GM21447 (cell line): ENCODE measurements around the gene NOTCH3.

Experiments used
- ATAC-seq: cut with Tn5 transposase; IDR thresholded peaks from one replicate; pipeline ENCODE4 v1.9.1; 2021; ENCODE audit not compliant: unreplicated experiment

Gene NOTCH3

GRCh38 chr19:15197275-15197941 is 3.4 kb downstream of the NOTCH3 start:
- no peak for ATAC-seq

- no peak for ATAC-seq
These were observed 4.3 kb downstream of the NOTCH3 start for GRCh38 chr19:15196360-15197005.

GRCh38 chr19:15195371-15196334 is 5.1 kb downstream of the NOTCH3 start:
- no peak for ATAC-seq

GRCh38 chr19:15194938-15195337 is 5.9 kb downstream of the NOTCH3 start:
- ATAC-seq = no peak

- ATAC-seq = no peak
These were observed 8.8 kb downstream of the NOTCH3 start for GRCh38 chr19:15191982-15192381.

GRCh38 chr19:15191514-15191913 is 9.3 kb downstream of the NOTCH3 start:
- ATAC-seq = no peak

GRCh38 chr19:15188851-15189250 is 11.9 kb downstream of the NOTCH3 start:
- ATAC-seq = no peak

- no peak for ATAC-seq
These were observed 13.5 kb downstream of the NOTCH3 start for GRCh38 chr19:15187026-15188007.

GRCh38 chr19:15185188-15185587 is 15.6 kb downstream of the NOTCH3 start:
- ATAC-seq = no peak

GRCh38 chr19:15184776-15185175 is 16.0 kb downstream of the NOTCH3 start:
- no peak for ATAC-seq

GRCh38 chr19:15181394-15181793 is 19.4 kb downstream of the NOTCH3 start:
- ATAC-seq = no peak

- ATAC-seq = no peak
These were observed 20.1 kb downstream of the NOTCH3 start for GRCh38 chr19:15180451-15181390.

GRCh38 chr19:15178629-15179308 is 22.0 kb downstream of the NOTCH3 start:
- ATAC-seq = no peak

- ATAC-seq = no peak
These were observed 23.3 kb downstream of the NOTCH3 start for GRCh38 chr19:15177269-15178116.

GRCh38 chr19:15175609-15176008 is 25.2 kb downstream of the NOTCH3 start:
- ATAC-seq = no peak

- ATAC-seq = no peak
These were observed 26.9 kb downstream of the NOTCH3 start for GRCh38 chr19:15173746-15174404.

GRCh38 chr19:15170345-15170744 is 30.4 kb downstream of the NOTCH3 start:
- no peak for ATAC-seq
